ENCODE data around the gene ERRFI1.

- no peak for TF ChIP-seq CTCF (IDR thresholded peaks at IDR 0.05)
- no peak for TF ChIP-seq POLR2A (IDR thresholded peaks at IDR 0.05)
- TF ChIP-seq EP300 (IDR thresholded peaks at IDR 0.05) = no peak
Measured at GRCh38 chr1:7994827-7995226, 31.3 kb downstream of the ERRFI1 start.

All from tibial nerve (tissue), 4 donors.